ENCODE results near the gene SUPT20H. TPM values are rescaled to one million over a fixed set of nuclear protein-coding genes. Genes with fewer than 3 reads are reported as not detected.

Gene SUPT20H
- total RNA-seq, 1 experiment from 2014 or later = 43.7 TPM

GRCh38 chr13:36981156-36981743, 78.2 kb downstream of the SUPT20H start:
- H3K4me3 ChIP-seq = no peak overlapping the region
- DNase-seq = no peak

GRCh38 chr13:36979361-36980050, 80.0 kb downstream of the SUPT20H start:
- peaks cover 59% of the 10 kb centered on the region for H3K36me3 ChIP-seq
- peak; percentile 22 for DNase-seq
- H3K9me3 ChIP-seq = peaks cover 7% of the 10 kb centered on the region
- no peaks in the 10 kb centered on the region for H3K27me3 ChIP-seq
- no peak overlapping the region for H3K4me3 ChIP-seq

More at GRCh38 chr13:36981156-36981743, 78.2 kb downstream of the SUPT20H start:
- Histone ChIP-seq H3K36me3 (peaks cover 66% of the 10 kb centered on the region), H3K27me3 (no peaks in the 10 kb centered on the region), H3K9me3 (0 out of 2 replicates have a peak, but pooled peaks cover 2% of the 10 kb centered on the region)

GRCh38 chr13:36975172-36975571, 84.3 kb downstream of the SUPT20H start:
- Histone ChIP-seq H3K9me3 (peaks cover 14% of the 10 kb centered on the region), H3K36me3 (peaks cover 61% of the 10 kb centered on the region), H3K4me3 (no peak overlapping the region), H3K27me3 (no peaks in the 10 kb centered on the region)
- DNase-seq = no peak

- peaks cover 48% of the 10 kb centered on the region for H3K36me3 ChIP-seq
- H3K9me3 ChIP-seq = peaks cover 14% of the 10 kb centered on the region
- no peaks in the 10 kb centered on the region for H3K27me3 ChIP-seq
Measured at GRCh38 chr13:36973621-36974295, 85.7 kb downstream of the SUPT20H start.

GRCh38 chr13:36973009-36973408, 86.5 kb downstream of the SUPT20H start:
- peaks cover 14% of the 10 kb centered on the region for H3K9me3 ChIP-seq
- no peaks in the 10 kb centered on the region for H3K27me3 ChIP-seq
- no peak for DNase-seq
- H3K4me3 ChIP-seq = no peak overlapping the region
- peaks cover 46% of the 10 kb centered on the region for H3K36me3 ChIP-seq

More at GRCh38 chr13:36973621-36974295, 85.7 kb downstream of the SUPT20H start:
- no peak for DNase-seq
- H3K4me3 ChIP-seq = no peak overlapping the region

- peaks cover 37% of the 10 kb centered on the region for H3K36me3 ChIP-seq
- H3K4me3 ChIP-seq = no peak overlapping the region
- no peaks in the 10 kb centered on the region for H3K9me3 ChIP-seq
Measured at GRCh38 chr13:36966404-36966803, 93.1 kb downstream of the SUPT20H start.

GRCh38 chr13:36965767-36966166, 93.7 kb downstream of the SUPT20H start:
- peaks cover 32% of the 10 kb centered on the region for H3K36me3 ChIP-seq
- H3K27me3 ChIP-seq = no peaks in the 10 kb centered on the region
- H3K9me3 ChIP-seq = no peaks in the 10 kb centered on the region

More at GRCh38 chr13:36966404-36966803, 93.1 kb downstream of the SUPT20H start:
- no peaks in the 10 kb centered on the region for H3K27me3 ChIP-seq
- DNase-seq = no peak

GRCh38 chr13:36959456-36960116, 99.9 kb downstream of the SUPT20H start:
- Histone ChIP-seq H3K9me3 (no peaks in the 10 kb centered on the region), H3K27me3 (no peaks in the 10 kb centered on the region), H3K36me3 (peaks cover 27% of the 10 kb centered on the region), H3K4me3 (no peak overlapping the region)
- DNase-seq = no peak

More at GRCh38 chr13:36965767-36966166, 93.7 kb downstream of the SUPT20H start:
- H3K4me3 ChIP-seq = no peak overlapping the region
- peak; percentile 80 for DNase-seq

Other genes starting within 250 kb of the SUPT20H start
- gene RFXAP, start 240.5 kb downstream of the SUPT20H start, total RNA-seq (2014; rRNA removed; shearing (Covaris generic); ENCODE audit: low replicate concordance) = 4.0 and 10.5 TPM in 2 replicates
- gene SMAD9, start 139.4 kb downstream of the SUPT20H start, total RNA-seq (2014; rRNA removed; shearing (Covaris generic); ENCODE audit: low replicate concordance) = 7.0 and 7.6 TPM in 2 replicates
- 3.3 and 3.6 TPM in 2 replicates for gene ALG5, start 60.3 kb downstream of the SUPT20H start, total RNA-seq (2014; rRNA removed; shearing (Covaris generic); ENCODE audit: low replicate concordance)
- 54.3 and 64.0 TPM in 2 replicates for gene EXOSC8, start 58.9 kb downstream of the SUPT20H start, total RNA-seq (2014; rRNA removed; shearing (Covaris generic); ENCODE audit: low replicate concordance)
- not detected in 2 replicates for gene CSNK1A1L, start 46.0 kb upstream of the SUPT20H start, total RNA-seq (2014; rRNA removed; shearing (Covaris generic); ENCODE audit: low replicate concordance)